ENCODE data around the gene PMAIP1. TPM values are rescaled to one million over a fixed set of nuclear protein-coding genes. Genes with fewer than 3 reads are reported as not detected.

PMAIP1 gene
- total RNA-seq, 1 donor from 2014 or later = 69.9 TPM

DNA sequence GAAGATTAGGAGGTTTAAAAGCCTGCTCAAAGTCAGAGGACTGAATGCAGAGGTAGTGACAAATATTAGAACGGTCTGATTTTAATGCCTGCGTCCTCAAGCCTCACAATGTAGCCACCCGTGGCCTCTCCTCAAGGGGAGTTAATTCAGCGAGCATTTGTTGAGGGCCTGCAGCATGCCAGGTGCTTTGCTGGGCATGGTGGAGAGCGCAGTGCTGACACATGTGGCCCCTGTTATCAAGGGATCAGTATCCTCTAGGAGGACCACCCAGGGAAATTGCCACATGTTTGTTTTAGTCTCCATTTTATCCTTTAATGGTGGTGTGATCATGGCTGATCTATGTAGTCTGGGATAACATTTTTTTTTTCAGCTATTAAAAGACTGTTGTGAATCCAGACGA lies 19.2 kb downstream of the PMAIP1 start:
- DNase-seq = no peak
- intact Hi-C loops (cut with micrococcal nuclease) = loop anchor here (1.0 kb wide), 3 partner anchors 14 to 34 kb away; no protein-coding TSS in a partner anchor
- Mint-ChIP-seq H3K36me3 (ENCODE audit: low read depth) (no peaks in the 10 kb centered on the region), H3K27ac (no peak overlapping the region), H3K9me3 (no peaks in the 10 kb centered on the region), H3K27me3 (no peaks in the 10 kb centered on the region), H3K4me3 (peak overlapping the region; percentile 57), H3K4me1 (peaks cover 44% of the 10 kb centered on the region)
- ATAC-seq (ENCODE audit: low read depth) = no peak
- ChIA-PET POLR2A (interaction anchor here (1.0 to 7.9 kb wide), 7 partner anchors 9 to 35 kb away, joined by 3 to 103 read pairs (median 9); partner anchors contain the start of gene PMAIP1), CTCF (interaction anchor here (0.6 to 1.3 kb wide), 3 partner anchors 8 to 82 kb away, joined by 3 to 4 read pairs (median 3); no protein-coding TSS in a partner anchor)
- TF ChIP-seq CTCF (IDR thresholded peaks at IDR 0.05) = no peak

GRCh38 chr18:59921384-59921891 lies 21.6 kb downstream of the PMAIP1 start:
- peaks cover 49% of the 10 kb centered on the region for H3K4me1 Mint-ChIP-seq
- no peak for TF ChIP-seq CTCF (IDR thresholded peaks at IDR 0.05)
- intact Hi-C loops (cut with micrococcal nuclease) = loop anchor here (1.0 kb wide), 1 partner anchor 36 kb away; no protein-coding TSS in a partner anchor

GRCh38 chr18:59923539-59924196 lies 23.9 kb downstream of the PMAIP1 start:
- DNase-seq (no peak), ATAC-seq (ENCODE audit: low read depth) (no peak)
- ChIA-PET CTCF (interaction anchor here (1.2 kb wide), 1 partner anchor 64 kb away, joined by 3 read pairs; no protein-coding TSS in a partner anchor), POLR2A (interaction anchor here (0.7 to 7.9 kb wide), 3 partner anchors 17 to 23 kb away, joined by 3 to 103 read pairs (median 5); partner anchors contain the start of gene PMAIP1)
- H3K4me1 Mint-ChIP-seq = peaks cover 49% of the 10 kb centered on the region
- H3K27ac Mint-ChIP-seq = peak overlapping the region; percentile 46
- no peaks in the 10 kb centered on the region for H3K27me3 Mint-ChIP-seq
- H3K4me3 Mint-ChIP-seq = no peak overlapping the region
- no peak for TF ChIP-seq CTCF (IDR thresholded peaks at IDR 0.05)
- intact Hi-C loops (cut with micrococcal nuclease) = no loop called here
- no peaks in the 10 kb centered on the region for H3K9me3 Mint-ChIP-seq
- H3K36me3 Mint-ChIP-seq (ENCODE audit: low read depth) = no peaks in the 10 kb centered on the region

More at GRCh38 chr18:59921384-59921891, 21.6 kb downstream of the PMAIP1 start:
- Mint-ChIP-seq H3K36me3 (ENCODE audit: low read depth) (no peaks in the 10 kb centered on the region), H3K9me3 (no peaks in the 10 kb centered on the region), H3K27me3 (no peaks in the 10 kb centered on the region), H3K27ac (peak overlapping the region; percentile 72), H3K4me3 (peak overlapping the region; percentile 36)
- POLR2A ChIA-PET = interaction anchor here (0.6 to 7.9 kb wide), 7 partner anchors 16 to 80 kb away, joined by 3 to 103 read pairs (median 5); partner anchors contain the start of gene PMAIP1
- CTCF ChIA-PET = interaction anchor here (1.0 kb wide), 1 partner anchor 16 kb away, joined by 3 read pairs; no protein-coding TSS in a partner anchor
- DNase-seq (no peak), ATAC-seq (ENCODE audit: low read depth) (peak; percentile 61)

- intact Hi-C loops (cut with micrococcal nuclease) = no loop called here
- Mint-ChIP-seq H3K9me3 (no peaks in the 10 kb centered on the region), H3K36me3 (ENCODE audit: low read depth) (no peaks in the 10 kb centered on the region), H3K27me3 (no peaks in the 10 kb centered on the region), H3K4me3 (no peak overlapping the region), H3K27ac (peak overlapping the region; percentile 79), H3K4me1 (peaks cover 38% of the 10 kb centered on the region)
- ChIA-PET POLR2A (interaction anchor here (3.3 kb wide), 1 partner anchor 26 kb away, joined by 18 read pairs; the partner anchor contains the start of gene PMAIP1), CTCF (no interaction called here)
- TF ChIP-seq CTCF (IDR thresholded peaks at IDR 0.05) = no peak
- ATAC-seq (ENCODE audit: low read depth) (no peak), DNase-seq (no peak)
These were observed 26.3 kb downstream of the PMAIP1 start for GRCh38 chr18:59926131-59926530.
